ENCODE data around the gene UBTD1. TPM values are rescaled to one million over a fixed set of nuclear protein-coding genes. Genes with fewer than 3 reads are reported as not detected.

The UBTD1 gene, protein sequence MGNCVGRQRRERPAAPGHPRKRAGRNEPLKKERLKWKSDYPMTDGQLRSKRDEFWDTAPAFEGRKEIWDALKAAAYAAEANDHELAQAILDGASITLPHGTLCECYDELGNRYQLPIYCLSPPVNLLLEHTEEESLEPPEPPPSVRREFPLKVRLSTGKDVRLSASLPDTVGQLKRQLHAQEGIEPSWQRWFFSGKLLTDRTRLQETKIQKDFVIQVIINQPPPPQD
- total RNA-seq (2022; extraction: Qiagen RNA extraction; ENCODE audit: low read depth) = 12.0 to 19.6 TPM (median 19.1 TPM) in 5 replicates

GRCh38 chr10:97498841-97499560 is at the start of gene UBTD1:
UBTD1 (plus strand) TSS chr10:97498924; CDS start chr10:97499204, 280 bp downstream.

GRCh38 chr10:97498076-97498840 is 466 bp upstream of the UBTD1 start, which contains the start of gene MMS19:
MMS19 (minus strand) TSS chr10:97498422; CDS start chr10:97498384, 38 bp downstream.

DNA sequence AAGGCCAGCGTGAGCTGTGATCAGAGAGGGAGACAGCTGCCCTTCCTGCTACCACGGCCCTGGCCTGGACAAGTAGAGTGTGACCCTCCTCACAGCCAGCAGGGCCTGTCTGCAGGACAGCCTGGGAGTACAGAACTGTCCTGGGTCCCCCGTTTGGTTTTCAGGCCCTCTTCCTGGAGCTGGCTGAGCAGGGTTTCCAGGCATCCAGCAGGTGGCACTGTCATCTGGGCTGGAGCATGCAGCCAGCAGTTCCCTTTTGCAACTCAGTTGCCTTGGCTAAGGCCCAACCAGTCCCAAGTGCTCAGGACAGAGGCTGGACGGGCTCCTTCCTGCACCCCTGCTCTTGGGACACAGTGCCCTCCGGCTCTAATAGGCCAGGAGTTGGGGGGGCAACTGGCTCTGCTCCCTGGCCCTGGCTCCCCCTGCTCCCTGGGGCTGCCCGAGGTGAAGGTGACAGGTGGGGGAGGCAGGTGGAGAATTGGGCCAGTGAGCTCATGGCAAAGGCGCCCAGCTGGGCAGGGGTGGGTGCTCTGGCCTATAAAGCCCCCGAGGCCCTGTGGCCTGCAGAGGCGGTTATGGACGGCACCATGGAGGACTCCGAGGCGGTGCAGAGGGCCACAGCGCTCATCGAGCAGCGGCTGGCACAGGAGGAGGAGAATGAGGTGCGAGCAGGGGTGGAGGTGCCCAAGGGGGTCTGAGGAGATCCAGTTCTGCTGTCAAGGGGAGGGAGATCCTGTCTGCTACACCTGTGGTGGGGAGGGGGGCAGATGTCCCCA is 73.7 kb downstream of the UBTD1 start, which contains the start of gene ANKRD2:
Gene ANKRD2 (plus strand): TSS at position 566 of the 776 bp plus-strand sequence. CDS start 10 bp downstream, at position 576.

DNA sequence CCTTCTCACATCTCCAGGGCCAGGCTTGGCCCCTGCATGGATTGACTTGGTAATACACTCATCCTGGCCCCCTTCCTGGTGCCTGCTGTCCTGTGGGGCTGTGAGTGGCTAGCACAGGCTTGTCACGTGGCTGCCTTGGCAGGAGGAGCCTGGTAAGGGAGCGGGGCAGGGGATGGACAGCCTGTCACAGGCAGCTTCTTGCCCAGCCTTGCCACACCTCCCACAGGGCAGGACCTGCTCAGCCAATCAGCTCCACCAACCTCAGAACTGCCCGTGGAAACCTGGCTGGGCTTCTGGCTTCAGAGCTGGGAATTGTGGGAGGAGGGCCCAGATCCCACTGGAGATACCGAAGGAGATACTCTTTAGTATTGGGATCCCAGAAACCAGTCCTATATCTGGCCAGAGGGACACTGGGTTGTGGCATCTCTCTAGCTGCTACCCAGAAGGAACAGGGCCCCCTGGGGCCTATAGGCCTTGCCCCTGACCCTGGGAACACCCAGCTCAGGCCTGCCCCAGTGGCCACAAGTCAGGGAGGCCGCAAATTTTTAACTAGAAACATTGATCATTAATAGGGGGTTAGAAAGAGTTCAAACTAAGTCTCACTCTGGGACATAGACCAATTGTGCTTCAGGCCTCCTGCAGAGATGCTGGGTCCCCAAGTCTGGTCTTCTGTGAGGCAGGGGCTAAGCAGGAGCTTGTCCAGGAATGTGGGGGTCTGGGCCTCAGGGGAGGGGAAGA is 85.5 kb downstream of the UBTD1 start, which contains the start of gene HOGA1:
Gene HOGA1 (plus strand): TSS at position 330 of the 738 bp plus-strand sequence. CDS start 315 bp downstream, at position 645.

DNA sequence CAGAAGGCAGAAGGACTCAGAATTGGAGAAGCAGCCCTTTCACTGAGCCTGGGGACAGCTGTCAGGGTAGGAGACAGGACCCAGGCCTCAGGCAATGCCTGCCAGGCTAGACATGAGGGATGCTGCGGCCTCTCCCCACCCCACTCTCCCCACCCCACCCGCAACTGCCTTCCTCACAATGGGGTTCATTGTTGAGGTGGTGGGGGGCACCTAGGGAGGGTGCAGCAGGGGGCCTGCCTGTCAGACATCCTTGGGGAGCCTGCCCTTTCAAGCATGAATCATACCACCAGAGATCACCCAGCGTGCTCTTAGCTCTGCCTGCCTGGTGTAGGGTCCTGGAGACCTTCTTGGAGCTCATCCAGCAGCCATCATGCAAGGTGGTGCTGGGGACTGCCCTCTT is 90.8 kb downstream of the UBTD1 start, which contains the start of gene C10orf62:
Gene C10orf62 (plus strand): TSS at position 243 of the 400 bp plus-strand sequence. CDS start 177 bp downstream, outside the sequence.

Other genes starting within 250 kb of the UBTD1 start
- 4.4 to 6.2 TPM (median 5.1 TPM) in 5 replicates for gene ARHGAP19, start 206.3 kb upstream of the UBTD1 start, total RNA-seq (2022; extraction: Qiagen RNA extraction; ENCODE audit: low read depth)
- gene FRAT1, start 179.7 kb upstream of the UBTD1 start, total RNA-seq (2022; extraction: Qiagen RNA extraction; ENCODE audit: low read depth) = 0.93 to 2.1 TPM (median 1.9 TPM) in 5 replicates
- gene FRAT2, start 164.2 kb upstream of the UBTD1 start, total RNA-seq (2022; extraction: Qiagen RNA extraction; ENCODE audit: low read depth) = 5.2 to 8.8 TPM (median 8.4 TPM) in 5 replicates
- 54.6 to 69.6 TPM (median 63.0 TPM) in 5 replicates for gene RRP12, start 97.6 kb upstream of the UBTD1 start, total RNA-seq (2022; extraction: Qiagen RNA extraction; ENCODE audit: low read depth)
- 576 to 660 TPM (median 632 TPM) in 5 replicates for gene PGAM1, start 72.7 kb upstream of the UBTD1 start, total RNA-seq (2022; extraction: Qiagen RNA extraction; ENCODE audit: low read depth)
- gene EXOSC1, start 52.9 kb upstream of the UBTD1 start, total RNA-seq (2022; extraction: Qiagen RNA extraction; ENCODE audit: low read depth) = 49.4 to 60.0 TPM (median 57.8 TPM) in 5 replicates
- 40.5 to 54.5 TPM (median 52.8 TPM) in 5 replicates for gene ZDHHC16, start 52.7 kb upstream of the UBTD1 start, total RNA-seq (2022; extraction: Qiagen RNA extraction; ENCODE audit: low read depth)
- gene MMS19, start 502 bp upstream of the UBTD1 start, total RNA-seq (2022; extraction: Qiagen RNA extraction; ENCODE audit: low read depth) = 43.9 to 50.0 TPM (median 45.7 TPM) in 5 replicates
- gene ANKRD2, start 73.9 kb downstream of the UBTD1 start, total RNA-seq (2022; extraction: Qiagen RNA extraction; ENCODE audit: low read depth) = 2.5 to 4.8 TPM (median 4.0 TPM) in 5 replicates
- gene HOGA1, start 85.5 kb downstream of the UBTD1 start, total RNA-seq (2022; extraction: Qiagen RNA extraction; ENCODE audit: low read depth) = 0.81 to 2.0 TPM (median 1.3 TPM) in 5 replicates
- gene C10orf62, start 90.8 kb downstream of the UBTD1 start, total RNA-seq (2022; extraction: Qiagen RNA extraction; ENCODE audit: low read depth) = 0.12 TPM in 1 of 5 replicates, not detected in the others
- 3.7 to 9.1 TPM (median 7.8 TPM) in 5 replicates for gene MORN4, start 134.6 kb downstream of the UBTD1 start, total RNA-seq (2022; extraction: Qiagen RNA extraction; ENCODE audit: low read depth)
- 25.8 to 31.9 TPM (median 30.9 TPM) in 5 replicates for gene PI4K2A, start 141.7 kb downstream of the UBTD1 start, total RNA-seq (2022; extraction: Qiagen RNA extraction; ENCODE audit: low read depth)
- 62.7 to 115 TPM (median 89.2 TPM) in 5 replicates for gene AVPI1, start 188.3 kb downstream of the UBTD1 start, total RNA-seq (2022; extraction: Qiagen RNA extraction; ENCODE audit: low read depth)
- gene MARVELD1, start 214.8 kb downstream of the UBTD1 start, total RNA-seq (2022; extraction: Qiagen RNA extraction; ENCODE audit: low read depth) = 34.9 to 44.0 TPM (median 37.7 TPM) in 5 replicates
- gene ZFYVE27, start 238.2 kb downstream of the UBTD1 start, total RNA-seq (2022; extraction: Qiagen RNA extraction; ENCODE audit: low read depth) = 20.9 to 25.1 TPM (median 23.4 TPM) in 5 replicates